ENCODE results near the gene TNS1.

TNS1 gene

DNA sequence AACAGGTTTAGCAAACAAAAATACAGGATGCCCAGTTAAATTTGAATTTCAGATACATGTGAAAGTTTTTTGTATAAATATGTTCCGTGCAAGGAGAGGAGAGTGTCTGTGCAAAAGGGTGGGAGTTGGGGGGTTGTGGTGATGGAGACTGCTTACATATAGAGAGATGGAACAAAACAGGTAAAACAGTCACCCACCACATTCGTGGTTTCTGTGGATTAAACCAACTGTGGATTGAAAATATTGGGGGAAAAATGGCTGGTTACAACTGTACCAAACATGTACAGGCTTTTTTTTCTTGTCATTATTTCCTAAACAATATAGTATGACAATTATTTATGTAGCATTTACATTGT, 245.7 kb downstream of the TNS1 start:
- DNase-seq: no peak

DNA sequence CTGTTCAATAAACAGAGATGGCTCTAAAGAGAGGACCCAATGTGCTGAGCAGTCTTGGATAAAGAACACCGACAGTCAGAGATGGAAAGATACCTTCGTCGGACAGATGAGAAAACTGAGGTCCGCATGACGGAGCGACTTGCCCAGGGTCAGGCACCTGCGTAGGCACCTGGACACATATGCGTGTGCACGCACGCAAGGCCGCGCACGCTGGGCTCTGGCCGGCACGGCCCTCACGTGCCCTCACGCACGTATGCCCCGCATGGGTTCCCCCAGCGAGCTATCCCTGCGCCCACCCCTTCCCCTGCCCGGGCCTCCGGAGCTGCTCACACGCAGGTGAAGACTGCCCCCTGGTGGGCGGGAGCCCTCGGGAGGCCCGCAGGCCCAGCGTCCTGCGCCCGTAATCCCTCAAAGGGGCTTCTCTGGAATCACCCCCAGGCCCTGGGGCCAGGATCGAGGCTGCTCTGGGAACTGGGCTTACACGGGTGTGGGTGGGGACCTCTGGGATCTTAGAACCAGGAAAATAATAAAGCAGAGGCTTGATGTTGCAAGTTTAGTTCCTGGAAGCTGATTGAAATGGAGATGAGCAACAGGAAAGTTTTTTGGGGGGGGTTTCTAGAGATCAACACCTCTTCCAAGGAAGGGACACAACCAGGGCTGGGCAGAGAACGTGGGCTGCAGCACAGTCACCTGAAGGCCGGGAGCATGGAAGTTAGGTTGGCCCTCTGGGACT, 246.3 kb downstream of the TNS1 start:
- peak; percentile 24 to 49 for DNase-seq

DNA sequence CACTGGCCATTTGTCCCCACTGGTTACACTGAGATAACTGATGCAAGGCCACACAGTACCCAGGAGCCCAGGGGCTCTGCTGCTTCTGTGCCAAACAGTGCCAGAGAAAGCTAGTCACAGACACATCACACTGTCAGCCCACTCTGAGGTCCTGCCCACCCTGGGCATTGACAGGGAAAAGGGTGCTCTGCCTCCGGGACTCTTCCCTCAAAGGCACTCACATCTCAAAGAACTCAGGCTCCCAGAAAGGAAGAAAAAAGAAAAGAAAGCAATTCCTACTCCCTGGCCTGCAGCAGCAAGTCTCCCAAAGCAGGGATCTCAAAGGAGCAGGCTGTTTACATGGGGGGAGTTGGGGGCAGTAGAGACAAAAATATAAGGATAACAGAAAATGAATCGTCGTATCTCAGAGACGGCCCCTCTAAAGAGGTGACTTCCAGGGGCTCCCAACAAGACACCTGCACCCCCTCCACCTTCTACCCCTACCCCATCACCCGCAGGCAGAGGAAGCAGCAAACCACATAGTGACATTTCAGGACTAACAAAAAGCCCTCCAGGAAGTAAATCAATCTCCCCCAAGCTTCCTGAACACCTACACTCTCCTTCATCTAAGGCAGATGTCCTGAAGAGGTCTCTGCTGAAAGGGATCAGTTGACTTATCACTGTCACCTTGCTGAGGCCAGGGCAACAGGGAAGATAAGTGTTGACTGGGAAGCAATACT, 247.6 kb downstream of the TNS1 start:
- DNase-seq: no peak

DNA sequence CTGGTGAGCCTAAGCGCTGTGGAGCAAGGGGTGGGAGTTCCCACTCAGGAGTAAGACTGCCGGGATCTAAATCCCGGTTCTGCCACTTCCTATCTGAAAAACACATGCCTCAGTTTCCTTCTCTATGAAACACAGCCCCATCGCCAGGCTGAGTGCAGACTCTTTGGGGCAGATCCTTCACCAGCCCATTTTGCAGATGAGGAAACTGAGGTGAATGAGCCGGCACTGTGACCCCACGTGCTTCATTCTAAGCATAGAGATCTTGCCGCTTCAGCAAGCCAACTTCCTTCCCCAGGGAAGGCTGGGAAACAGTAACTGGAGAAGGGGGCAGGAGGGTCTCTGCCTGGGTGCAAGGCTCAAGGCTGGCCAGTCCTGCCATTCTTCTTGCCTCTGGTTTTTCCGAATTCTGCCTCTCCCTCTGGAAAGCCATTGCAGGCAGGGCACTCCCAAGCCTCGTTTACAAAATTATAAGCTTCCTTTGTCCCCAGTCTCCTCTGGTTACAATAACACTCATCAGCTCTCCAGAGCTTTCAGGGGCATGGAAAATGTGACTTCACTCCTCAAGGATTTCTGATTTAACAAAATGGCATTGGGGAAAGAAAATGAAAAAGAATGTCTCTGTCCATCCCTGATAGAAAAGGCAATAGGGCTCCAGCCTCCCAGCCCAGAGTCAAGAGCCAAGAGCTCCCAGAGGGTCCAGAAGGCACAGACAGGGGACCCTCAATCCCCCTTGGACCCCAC, 249.2 kb downstream of the TNS1 start:
- no peak for DNase-seq

DNA sequence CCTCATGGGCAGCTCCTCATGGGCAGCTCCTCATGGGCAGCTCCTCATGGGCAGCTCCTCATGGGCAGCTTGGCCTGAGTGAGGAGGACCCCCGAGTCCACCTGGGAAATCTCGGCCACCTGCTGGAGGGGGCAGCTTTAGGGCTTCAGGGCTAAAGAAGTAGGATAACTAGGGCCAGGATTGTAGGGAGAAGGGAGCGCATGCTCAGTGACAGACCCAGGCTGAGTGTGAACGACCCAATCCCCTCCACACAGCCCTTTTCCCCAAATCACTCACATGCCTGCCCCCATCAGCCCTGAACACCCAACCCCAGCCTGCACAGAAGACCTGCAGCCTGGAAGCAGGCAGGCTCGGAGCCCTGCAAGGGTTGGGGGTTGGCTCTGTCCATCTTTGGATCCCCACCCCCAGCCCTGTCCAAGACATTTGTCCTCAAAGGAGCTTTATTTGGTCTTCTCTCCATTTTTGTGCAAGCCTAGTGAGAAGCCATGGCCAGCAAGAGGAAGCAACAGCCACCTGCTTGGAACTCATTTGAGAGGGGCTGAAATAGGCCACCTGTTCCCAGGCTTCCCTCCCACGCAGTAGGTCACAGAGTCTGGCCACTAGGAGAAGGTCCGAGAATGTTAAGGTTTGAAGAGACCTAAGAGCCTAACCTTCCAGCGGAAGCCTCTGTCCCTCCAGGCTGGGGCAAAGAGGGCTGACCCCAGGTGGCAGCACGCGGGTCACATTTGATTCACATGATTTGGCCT, 249.9 kb downstream of the TNS1 start:
- DNase-seq: no peak

DNA sequence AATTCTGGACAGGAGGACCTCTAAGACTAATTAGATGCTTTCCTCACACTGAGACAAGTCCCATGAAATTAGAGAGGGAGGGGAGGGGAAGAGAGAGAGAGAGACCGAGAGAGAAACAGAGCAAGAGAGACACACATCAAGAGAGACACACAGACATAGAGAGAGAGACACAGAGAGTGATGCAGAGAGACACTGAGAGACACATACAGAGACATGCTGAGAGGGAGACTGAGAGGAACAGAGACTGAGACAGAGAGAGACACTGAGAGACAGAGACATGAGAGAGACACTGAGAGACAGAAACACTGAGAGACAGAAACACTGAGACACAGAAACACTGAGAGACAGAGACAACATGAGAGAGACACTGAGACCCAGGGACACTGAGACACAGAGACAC, 250.8 kb downstream of the TNS1 start:
- no peak for DNase-seq

DNA sequence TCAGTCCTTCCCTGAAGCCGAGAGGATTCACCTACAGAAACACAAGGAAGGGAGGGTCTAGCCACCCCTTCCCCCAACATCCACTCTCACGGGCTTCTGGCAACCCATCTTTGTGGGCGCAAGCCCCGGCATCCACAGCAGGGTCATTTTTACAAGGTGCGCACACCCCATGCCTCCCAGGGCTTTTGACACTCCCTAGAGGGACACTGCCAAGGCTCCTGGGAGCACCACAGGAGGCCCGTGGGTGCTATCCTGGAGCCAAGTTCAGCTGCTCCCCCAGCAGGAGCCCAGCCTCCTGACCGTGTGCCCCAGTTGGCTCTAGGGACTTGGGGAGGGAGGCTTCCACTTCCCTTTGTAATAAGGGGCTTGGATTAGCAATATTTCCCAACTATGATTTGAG, 251.6 kb downstream of the TNS1 start:
- no peak for DNase-seq

All from inflammatory macrophage (primary cell).